GM12878 (cell line): ENCODE results near the gene CYREN. TPM values are rescaled to one million over a fixed set of nuclear protein-coding genes. Genes with fewer than 3 reads are reported as not detected.

Experiments used
- BCLAF1 ChIP-seq: fragments of 450-650 bp; IDR thresholded peaks from 2 replicates; pipeline ENCODE4 v1.6.1; 2017; ENCODE audit warnings: antibody characterized with exemption, mild to moderate bottlenecking, moderate library complexity
- BMI1 ChIP-seq: fragments of 450-650 bp; IDR thresholded peaks from 2 replicates; pipeline ENCODE4 v1.6.1; 2016; ENCODE audit warnings: mild to moderate bottlenecking, moderate library complexity, borderline replicate concordance
- CBX3 ChIP-seq: fragments of 200-600 bp; sonication (generic); IDR thresholded peaks from 2 replicates; pipeline ENCODE4 v1.6.1; 2016; ENCODE audit warnings: low read depth, borderline replicate concordance
- EGR1 ChIP-seq, 2 experiments: IDR thresholded peaks; 1 replicate in 1 of 2; 2 replicates in 1 of 2; pipeline ENCODE4 v1.6.1; 2011 to 2012; ENCODE audit warnings: low read depth in 2 of 2, low read length in 2 of 2, borderline replicate concordance in 1 of 2, mild to moderate bottlenecking in 1 of 2, moderate library complexity in 1 of 2
- ETV6 ChIP-seq, 2 experiments: fragments of 450-650 bp in 1 of 2; IDR thresholded peaks in 1 of 2; conservative IDR thresholded peaks in 1 of 2; 2 replicates each; pipeline ENCODE4 v1.6.1; 2014; ENCODE audit warnings: antibody characterized with exemption in 1 of 2, borderline replicate concordance in 1 of 2, low read depth in 1 of 2, mild to moderate bottlenecking in 1 of 2, moderate library complexity in 1 of 2
- FOXK2 ChIP-seq: fragments of 450-650 bp; IDR thresholded peaks from 2 replicates; pipeline ENCODE4 v1.6.1; 2017; ENCODE audit warnings: mild to moderate bottlenecking, moderate library complexity
- IRF3 ChIP-seq: fragments of 450-650 bp; IDR thresholded peaks from 2 replicates; pipeline ENCODE4 v1.6.1; 2014; ENCODE audit warnings: mild to moderate bottlenecking
- IRF4 ChIP-seq: IDR thresholded peaks from 2 replicates; pipeline ENCODE4 v1.6.1; 2011; ENCODE audit warnings: low read depth, low read length
- IRF5 ChIP-seq: fragments of 450-650 bp; IDR thresholded peaks from 2 replicates; pipeline ENCODE4 v1.6.1; 2017; ENCODE audit warnings: borderline replicate concordance
- LARP7 ChIP-seq: fragments of 450-650 bp; IDR thresholded peaks from 2 replicates; pipeline ENCODE4 v1.6.1; 2017; ENCODE audit warnings: mild to moderate bottlenecking
- MAX ChIP-seq: IDR thresholded peaks from 2 replicates; pipeline ENCODE4 v1.6.1; 2012; ENCODE audit warnings: low read depth, low read length, improper control_type of control experiment
- MEF2B ChIP-seq: fragments of 450-650 bp; IDR thresholded peaks from 2 replicates; pipeline ENCODE4 v1.6.1; 2018; ENCODE audit warnings: mild to moderate bottlenecking, moderate library complexity; ENCODE audit not compliant: partially characterized antibody, poor library complexity, severe bottlenecking
- MTA2 ChIP-seq: fragments of 450-650 bp; IDR thresholded peaks from 2 replicates; pipeline ENCODE4 v1.6.1; 2016; ENCODE audit warnings: low read depth, mild to moderate bottlenecking, moderate library complexity
- NR2C1 ChIP-seq: fragments of 450-650 bp; IDR thresholded peaks from 2 replicates; pipeline ENCODE4 v1.6.1; 2017; ENCODE audit warnings: antibody characterized with exemption, mild to moderate bottlenecking, moderate library complexity
- NRF1 ChIP-seq: conservative IDR thresholded peaks from 2 replicates; pipeline ENCODE4 v1.6.1; 2011; ENCODE audit warnings: mild to moderate bottlenecking, low read depth, low read length, improper control_type of control experiment
- POLR2AphosphoS2 ChIP-seq: IDR thresholded peaks from 2 replicates; pipeline ENCODE4 v1.6.1; 2011; ENCODE audit warnings: low read depth, mild to moderate bottlenecking, low read length, improper control_type of control experiment, moderate library complexity
- RBBP5 ChIP-seq: fragments of 200-600 bp; sonication (generic); conservative IDR thresholded peaks from 2 replicates; pipeline ENCODE4 v1.6.1; 2016
- RUNX3 ChIP-seq: IDR thresholded peaks from 2 replicates; pipeline ENCODE4 v1.6.1; 2012; ENCODE audit warnings: low read length, inconsistent platforms
- SMAD5 ChIP-seq: IDR thresholded peaks from 2 replicates; pipeline ENCODE4 v1.6.1; 2016; ENCODE audit warnings: antibody characterized with exemption, low read depth
- SP1 ChIP-seq: IDR thresholded peaks from one replicate; pipeline ENCODE4 v1.6.1; 2011; ENCODE audit warnings: low read depth, low read length
- SREBF1 ChIP-seq: IDR thresholded peaks from 2 replicates; pipeline ENCODE4 v1.6.1; 2012; ENCODE audit warnings: mild to moderate bottlenecking, low read length
- ZBTB33 ChIP-seq: fragments of 450-650 bp; IDR thresholded peaks from 2 replicates; pipeline ENCODE4 v1.6.1; 2017; ENCODE audit warnings: mild to moderate bottlenecking
- polyA plus RNA-seq, 11 experiments: library from polyadenylated mRNA; depleted of rRNA in 4 of 11; unstranded in 6 of 11; stranded (reverse) in 5 of 11; fragments of >200 nt; fragmentation: Nextera tagmentation in 4 of 11; fragmentation: Illumina TruSeq in 1 of 11; extraction: Ambion mirVana in 4 of 11; extraction: Trizol in 1 of 11; gene quantifications; 1 replicate in 1 of 11; 2 replicates in 10 of 11; pipeline versions ENCODE4 v1.2.1 to v1.2.3, GENCODE V29; 2011 to 2016; ENCODE audit warnings: inconsistent platforms in 2 of 11, missing spikeins in 2 of 11, low read depth in 1 of 11
- total RNA-seq, 4 experiments: library from RNA; depleted of rRNA in 3 of 4; stranded (reverse); fragments of >200 nt in 3 of 4; fragmentation: Illumina TruSeq in 1 of 4; extraction: Trizol in 1 of 4; gene quantifications; 2 replicates each; pipeline versions ENCODE4 v1.2.1 to v1.2.3, GENCODE V29; 2013 to 2021

Gene CYREN
- total and polyA plus RNA-seq, 10 of the 15 experiments (the other 5 are each of a cell fraction or from before 2014, with no cell fraction given), result 8.7 to 64.3 (median 55.7) TPM

GRCh38 chr7:135170274-135170997 is at the start of gene CYREN (continued):
- peak in 1 of 2 experiments; percentile 48; a peak in 1 of 3 replicates for TF ChIP-seq EGR1 (IDR thresholded peaks at IDR 0.05; ENCODE audit: borderline replicate concordance in 1 of 2, low read depth in 2 of 2, low read length in 2 of 2)
- 0 out of 2 replicates have a peak, but pooled peaks have one; percentile 7 for TF ChIP-seq BCLAF1
- TF ChIP-seq MAX, result no peak; the same call in 1 of the 2 replicates
- peak; percentile 7 for TF ChIP-seq SP1
- no peak for TF ChIP-seq NRF1
- TF ChIP-seq RBBP5, result no peak
- no peak for TF ChIP-seq FOXK2
- TF ChIP-seq NR2C1, result peak; percentile 85
- peak; percentile 24; the same call in 1 of the 2 replicates for TF ChIP-seq RUNX3
- TF ChIP-seq ETV6 (conservative IDR thresholded peaks at IDR 0.05 in 1 of 2, IDR thresholded peaks at IDR 0.05 in 1 of 2; ENCODE audit: borderline replicate concordance in 1 of 2, low read depth in 1 of 2), result peak in 1 of 2 experiments; percentile 84; a peak in 2 of 4 replicates
- no peak for TF ChIP-seq ZBTB33
- TF ChIP-seq IRF5, result no peak
- TF ChIP-seq IRF4, result no peak
- TF ChIP-seq BMI1, result no peak
- TF ChIP-seq POLR2AphosphoS2, result peak; percentile 96
- TF ChIP-seq MEF2B, result no peak
- peak; percentile 41; the same call in 1 of the 2 replicates for TF ChIP-seq SREBF1
- peak; percentile 97 for TF ChIP-seq LARP7
- TF ChIP-seq CBX3, result no peak
- TF ChIP-seq SMAD5, result peak; percentile 60
- TF ChIP-seq IRF3, result no peak
- no peak for TF ChIP-seq MTA2
